GM18508 (cell line): Measurements from ENCODE around the gene KLHDC3.
A peak's percentile ranks its signal among the peaks of the same experiment; 100 is the strongest.

Source experiments
- ATAC-seq: cut with Tn5 transposase; IDR thresholded peaks from one replicate; pipeline ENCODE4 v1.9.1; 2021; ENCODE audit warnings: moderate number of reproducible peaks; ENCODE audit not compliant: insufficient read depth, unreplicated experiment

KLHDC3 gene

DNA sequence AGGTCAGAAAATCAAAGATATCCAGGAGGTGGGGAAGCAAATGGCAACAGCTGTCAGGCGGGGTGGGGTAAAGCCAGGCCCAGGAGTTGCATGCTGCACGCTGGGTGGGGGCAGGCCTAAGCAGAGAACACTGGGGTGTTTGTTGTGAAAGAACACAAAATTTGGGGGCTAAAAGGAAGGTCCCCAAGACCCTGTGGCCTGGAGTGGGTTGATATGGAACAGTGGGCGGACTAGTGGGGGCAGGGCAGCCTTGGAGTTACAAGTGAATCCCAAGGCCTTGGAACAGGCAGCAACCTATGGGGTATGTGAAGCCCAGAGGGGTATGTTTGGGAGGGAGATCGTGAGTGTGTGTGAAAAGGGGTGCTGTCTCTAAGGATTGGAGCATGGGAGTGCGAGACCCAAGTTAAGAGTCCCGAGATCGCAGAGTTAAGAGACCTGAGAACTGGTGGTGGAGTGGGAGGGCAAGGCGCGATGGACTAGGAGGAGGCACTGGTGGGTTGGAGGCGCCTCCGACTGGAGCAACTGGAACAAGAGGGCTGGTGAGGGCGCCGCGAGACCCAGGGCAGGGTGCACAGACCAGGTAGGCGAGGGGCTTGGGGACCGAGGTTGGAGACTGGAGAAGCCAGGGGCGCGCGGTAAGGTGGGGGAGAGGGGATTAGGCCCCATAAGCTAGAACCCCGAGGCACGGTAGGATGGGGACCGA, 38.9 kb downstream of the KLHDC3 start:
- ATAC-seq: no peak

DNA sequence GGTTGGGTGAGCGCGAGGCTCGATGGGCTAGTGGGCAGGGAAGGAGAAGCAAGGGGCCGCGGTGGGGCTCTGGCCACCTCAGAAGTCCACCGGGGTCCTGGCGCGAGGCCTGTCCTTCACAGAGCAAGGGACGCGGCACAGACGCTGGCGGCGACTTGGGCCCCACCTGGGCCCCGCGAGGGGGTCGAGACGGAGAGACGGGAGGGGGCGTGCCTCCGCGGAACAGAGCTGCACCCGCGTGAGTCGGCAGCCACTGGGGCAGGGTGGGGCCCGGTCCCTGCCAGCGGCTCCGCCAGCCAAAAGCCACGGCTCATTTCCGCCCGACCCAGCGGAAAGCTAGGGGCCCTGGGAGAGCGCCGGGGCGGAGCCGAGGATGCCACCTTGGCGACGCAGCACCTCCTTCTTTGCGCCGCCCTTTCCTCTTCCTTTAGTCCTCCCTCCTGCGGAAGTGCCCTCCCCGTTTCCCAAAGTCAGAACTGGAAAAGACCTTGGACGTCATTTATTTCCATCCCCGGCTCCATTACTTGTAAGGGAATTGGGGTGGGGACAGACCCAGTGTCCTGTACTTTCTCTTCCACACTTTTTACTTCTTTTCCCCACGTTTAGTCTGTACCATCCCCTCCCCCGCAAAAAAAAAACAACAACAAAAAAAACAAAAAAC, 39.6 kb downstream of the KLHDC3 start, which contains the start of gene CUL7:
CUL7 (minus strand) TSS at position 307 of the 661 bp plus-strand sequence. CDS start 1,063 bp downstream, outside the sequence.
- ATAC-seq: peak; percentile 46

DNA sequence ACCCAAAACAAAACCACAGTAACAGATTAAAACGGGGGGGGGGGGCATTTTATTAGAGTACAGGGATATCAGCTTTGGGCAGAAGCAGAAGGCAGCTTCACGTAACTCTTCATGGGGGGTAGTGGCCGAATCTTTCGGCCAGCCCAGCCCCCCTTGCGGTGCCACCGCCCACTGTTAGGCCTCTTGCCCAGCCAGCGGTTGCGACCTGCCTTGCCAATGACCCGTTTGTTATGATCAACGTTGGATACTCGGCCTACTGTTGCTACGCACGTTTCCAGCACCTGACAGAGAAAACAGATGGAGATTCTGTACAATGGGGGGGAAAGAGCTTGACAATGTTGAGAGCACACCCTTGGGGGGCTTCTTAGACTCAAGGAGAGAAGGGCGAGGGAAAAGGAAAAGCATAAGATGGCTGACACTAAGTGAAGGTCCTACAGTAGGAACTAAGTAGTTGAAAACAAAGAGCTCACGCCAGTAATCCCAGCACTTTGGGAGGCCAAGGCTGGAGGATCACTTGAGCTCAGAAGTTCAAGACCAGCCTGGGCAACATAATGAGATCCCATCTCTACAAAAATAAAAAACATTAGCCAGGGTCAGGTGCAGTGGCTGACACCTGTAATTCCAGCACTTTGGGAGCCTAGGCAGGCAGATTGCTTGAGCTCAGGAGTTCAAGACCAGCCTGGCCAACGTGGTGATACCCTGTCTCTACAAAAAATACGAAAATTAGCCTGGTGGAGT, 40.3 kb downstream of the KLHDC3 start:
- no peak for ATAC-seq

DNA sequence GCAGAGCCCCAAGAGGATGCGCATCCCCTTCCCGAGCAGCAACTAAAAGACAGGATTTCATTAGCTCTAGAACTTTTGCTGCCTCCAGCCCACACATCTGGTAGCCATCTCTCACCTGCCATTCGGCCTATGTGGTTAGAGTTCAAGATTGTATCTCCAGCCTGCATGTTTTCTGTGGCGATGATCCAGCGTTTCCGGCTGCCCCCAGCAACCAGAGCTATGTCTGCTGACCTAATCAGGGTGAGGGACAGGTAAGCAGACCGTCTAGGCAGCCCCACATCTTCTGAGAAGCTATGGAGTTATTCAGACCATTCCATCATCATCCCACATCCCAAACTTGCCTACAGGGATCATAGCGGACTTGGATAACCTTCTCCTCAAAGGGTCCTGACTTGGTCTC, 41.9 kb downstream of the KLHDC3 start:
- no peak for ATAC-seq

DNA sequence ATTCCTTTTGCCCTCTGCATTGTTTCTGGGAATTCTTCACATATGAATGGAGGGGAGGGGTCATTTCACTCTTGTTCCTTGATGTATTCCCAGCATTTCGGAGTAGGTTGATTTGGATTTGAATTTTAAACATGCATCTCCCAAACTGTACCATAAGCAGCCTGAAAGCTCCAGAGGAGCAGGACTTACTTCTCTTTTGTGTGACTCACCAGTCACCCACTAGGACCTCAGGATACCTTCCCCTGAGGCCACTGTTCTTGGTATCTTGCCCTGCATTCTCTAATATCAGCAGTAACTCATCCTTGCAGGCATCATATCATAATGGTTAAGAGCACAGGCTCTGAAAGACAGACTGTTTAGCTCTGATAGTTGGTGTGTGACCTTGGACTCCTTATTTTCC, 44.5 kb downstream of the KLHDC3 start:
- no peak for ATAC-seq

DNA sequence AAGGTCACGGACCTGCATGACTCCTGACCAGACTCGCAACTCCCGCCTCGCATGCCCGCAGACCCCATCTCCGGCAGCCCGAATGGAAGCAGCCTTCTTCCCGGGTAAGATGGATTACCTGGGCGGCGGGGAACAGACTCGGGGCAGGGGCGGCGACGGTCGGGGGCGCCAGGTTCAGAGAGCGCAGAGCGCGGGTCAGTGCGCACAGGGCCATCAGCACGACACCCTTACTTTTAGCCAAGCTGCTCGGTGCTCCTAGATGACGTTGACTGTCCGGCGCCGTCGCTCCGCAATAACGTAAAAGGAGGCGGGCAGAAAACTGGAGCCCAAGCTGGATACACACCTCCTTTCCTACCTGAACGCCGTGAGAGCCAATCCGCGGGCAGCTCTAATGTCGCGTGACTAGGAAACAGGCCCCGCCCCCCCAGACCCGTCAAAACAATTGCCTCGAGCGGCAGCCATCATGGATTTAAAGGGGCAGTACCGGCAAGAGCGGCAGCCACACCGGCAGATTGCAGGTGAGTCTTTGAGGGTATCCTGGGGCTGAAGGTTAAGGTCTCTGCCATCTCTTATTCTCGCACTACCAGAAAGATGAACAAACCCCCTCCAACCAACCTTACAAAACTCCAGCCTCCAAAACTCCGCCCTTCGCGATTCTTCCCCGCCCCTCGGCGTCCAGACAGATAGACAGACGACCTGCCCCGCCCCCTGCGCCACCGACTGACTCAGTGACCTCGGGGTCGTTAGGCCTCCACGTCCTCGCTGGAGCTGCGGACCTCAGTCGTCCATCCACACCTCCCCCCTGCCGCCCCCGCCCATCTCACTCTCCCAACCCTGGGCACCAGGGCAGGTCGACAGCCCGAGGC, 45.4 kb downstream of the KLHDC3 start, which contains the start of the genes KLC4 and MRPL2:
KLC4 (plus strand) TSS at position 464 of the 866 bp plus-strand sequence. CDS start 1,705 bp downstream, outside the sequence.
MRPL2 (minus strand) TSS at position 267 of the 866 bp plus-strand sequence; CDS start at position 214, 53 bp downstream.
- ATAC-seq: peak; percentile 44

DNA sequence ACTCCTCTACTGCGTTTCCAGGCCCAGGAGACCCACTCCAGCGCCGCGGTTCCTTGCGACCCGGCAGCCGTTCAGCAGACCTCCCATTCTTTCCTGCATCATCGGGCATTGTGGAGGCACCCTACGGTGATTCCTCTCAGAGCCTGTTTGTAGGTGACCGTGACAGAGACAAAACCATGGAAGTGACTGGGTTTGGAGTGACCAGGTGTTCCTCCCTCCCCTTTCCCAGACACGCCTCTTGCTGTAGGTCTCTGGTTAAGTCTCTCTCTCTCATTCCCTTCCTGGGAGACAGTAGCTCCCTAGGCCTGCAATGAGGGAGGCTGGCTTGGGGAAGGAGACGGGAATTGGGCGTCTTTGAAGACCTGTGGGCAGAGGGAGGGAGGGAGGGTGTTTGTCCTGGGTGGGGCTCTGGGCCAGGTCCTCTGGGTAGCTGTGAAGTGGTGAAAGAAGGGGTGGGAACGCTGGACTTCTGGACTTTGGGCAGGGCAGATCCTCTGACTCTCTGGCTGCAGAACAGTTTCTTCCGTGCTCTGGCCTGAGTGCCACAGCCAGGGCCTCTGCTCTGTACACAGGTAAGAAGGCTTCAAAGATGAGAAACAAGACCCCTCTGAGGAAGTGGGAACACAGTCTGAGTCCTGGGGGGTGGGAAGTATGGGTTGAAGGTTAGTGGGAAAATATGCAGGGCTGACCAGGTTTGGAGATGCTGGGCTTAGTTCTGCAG, 46.1 kb downstream of the KLHDC3 start:
- ATAC-seq: no peak

DNA sequence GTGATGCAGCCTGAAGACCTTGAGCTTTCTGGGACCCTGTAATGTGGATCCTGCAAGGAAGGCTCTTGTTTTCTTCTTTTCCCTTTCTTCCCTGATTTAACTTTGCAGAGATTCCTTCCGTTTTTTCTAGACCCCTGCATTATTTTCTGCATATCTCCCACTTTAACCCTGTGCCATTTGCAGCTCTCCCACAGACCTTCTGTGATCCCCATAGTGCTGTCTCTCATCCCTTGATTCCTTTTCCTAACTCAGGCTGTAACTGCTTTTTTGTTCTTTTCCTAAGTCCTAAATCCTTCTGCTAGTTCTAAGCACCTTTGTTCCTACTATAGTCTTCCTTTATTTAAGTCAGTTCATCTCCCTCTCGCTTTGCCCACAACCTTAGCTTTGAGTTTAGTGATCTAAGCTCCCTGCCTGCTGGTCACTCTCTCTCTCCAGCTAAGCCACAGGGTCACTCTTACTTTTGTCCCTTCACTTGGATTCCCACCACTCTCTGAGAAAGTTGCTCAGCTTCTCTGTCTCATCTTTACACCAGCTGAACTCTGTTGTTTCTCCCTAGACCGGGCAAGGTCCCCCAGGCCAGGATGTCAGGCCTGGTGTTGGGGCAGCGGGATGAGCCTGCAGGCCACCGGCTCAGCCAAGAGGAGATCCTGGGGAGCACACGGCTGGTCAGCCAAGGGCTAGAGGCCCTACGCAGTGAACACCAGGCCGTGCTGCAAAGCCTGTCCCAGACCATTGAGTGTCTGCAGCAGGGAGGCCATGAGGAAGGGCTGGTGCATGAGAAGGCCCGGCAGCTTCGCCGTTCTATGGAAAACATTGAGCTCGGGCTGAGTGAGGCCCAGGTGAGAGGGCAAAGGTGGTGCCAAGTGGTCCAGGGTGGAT, 46.9 kb downstream of the KLHDC3 start:
- no peak for ATAC-seq

DNA sequence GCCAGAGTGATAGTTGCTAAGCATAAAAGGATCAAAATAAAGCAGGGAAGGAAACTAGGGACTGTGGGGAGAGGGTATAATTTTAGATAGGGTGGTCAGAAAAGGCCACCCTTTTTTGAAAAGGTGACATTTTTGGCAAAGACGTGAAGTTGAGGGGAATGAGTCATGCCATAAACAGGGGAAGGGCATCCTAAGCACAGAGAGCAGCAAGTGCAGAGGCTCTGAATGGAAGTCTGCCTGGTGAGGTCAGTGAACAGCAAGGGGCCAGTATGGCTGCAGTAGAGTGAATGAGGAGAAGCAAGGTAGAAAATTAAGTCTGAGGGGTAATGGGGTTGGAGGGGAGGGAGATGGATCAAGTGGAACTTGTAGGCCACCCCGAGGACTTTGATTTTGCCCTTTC, 47.8 kb downstream of the KLHDC3 start:
- no peak for ATAC-seq

DNA sequence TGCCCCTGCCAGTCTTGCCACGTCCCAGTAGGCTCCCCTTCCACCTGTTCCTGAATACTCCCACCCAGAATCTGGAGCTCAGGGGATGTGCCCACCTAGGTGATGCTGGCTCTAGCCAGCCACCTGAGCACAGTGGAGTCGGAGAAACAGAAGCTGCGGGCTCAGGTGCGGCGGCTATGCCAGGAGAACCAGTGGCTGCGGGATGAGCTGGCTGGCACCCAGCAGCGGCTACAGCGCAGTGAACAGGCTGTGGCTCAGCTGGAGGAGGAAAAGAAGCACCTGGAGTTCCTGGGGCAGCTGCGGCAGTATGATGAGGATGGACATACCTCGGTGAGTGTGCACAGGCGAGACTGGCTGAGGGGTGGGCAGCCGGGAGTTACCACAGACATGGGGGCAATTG, 48.8 kb downstream of the KLHDC3 start:
- ATAC-seq: no peak

DNA sequence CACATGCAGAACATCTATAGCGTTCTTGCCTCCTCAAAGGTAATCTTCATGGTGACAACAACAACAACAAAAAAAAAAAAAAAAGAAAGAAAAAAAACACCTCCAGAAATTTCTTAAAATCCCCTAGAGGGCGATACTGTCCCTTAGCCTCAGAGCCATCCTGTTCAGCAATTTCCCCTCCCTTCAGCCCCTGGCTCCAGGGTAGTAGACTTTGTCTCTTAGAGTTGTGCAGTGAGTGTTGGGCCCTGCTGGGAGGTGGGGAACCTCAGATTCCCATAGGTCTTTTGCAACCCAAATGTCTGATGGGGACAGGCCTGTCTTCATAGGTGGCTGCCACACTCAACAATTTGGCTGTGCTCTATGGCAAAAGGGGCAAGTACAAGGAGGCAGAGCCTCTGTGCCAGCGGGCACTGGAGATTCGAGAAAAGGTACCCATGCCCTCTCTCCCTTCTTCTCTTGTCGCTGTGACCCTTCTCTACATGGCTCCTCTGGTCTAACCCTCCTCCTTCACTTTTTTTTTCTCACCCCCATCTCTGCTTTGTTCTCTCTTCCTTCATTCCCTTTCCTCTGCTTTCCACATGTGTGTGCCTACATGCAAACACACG, 56.1 kb downstream of the KLHDC3 start:
- no peak for ATAC-seq
